DLD1 (cell line): Measurements from ENCODE around the gene APOO.
"Not testable (repeated sequence)": the region's sequence is repeated elsewhere in the genome, so short reads cannot be mapped to it uniquely, and the experiment has no call there.

Experiments used
- in situ Hi-C: cut with HindIII; loops from 2 replicates; pipeline ENCODE4 v1.10.0; 2017; ENCODE audit warnings: low sequenced_read_pairs

Gene APOO

DNA sequence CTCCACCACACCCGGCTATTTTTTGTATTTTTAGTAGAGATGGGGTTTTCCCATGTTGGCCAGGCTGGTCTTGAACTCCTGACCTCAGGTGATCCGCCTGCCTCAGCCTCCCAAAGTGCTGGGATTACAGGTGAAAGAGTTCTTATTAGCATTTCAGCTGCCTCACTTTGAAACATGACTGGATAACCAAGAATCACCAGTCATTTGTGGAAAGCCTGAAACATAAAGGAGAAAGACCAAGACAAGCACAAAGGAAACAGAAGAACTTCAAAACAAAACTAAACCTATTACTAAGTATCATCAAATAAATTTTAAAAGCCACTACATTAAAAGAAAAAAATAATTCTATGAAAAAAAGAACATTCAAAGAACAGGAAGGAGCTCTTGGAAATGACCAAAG, 45.8 kb downstream of the APOO start:
- in situ Hi-C loops, result not testable (repeated sequence)

- in situ Hi-C loops, result no loop called here
These were observed 46.4 kb downstream of the APOO start for GRCh38 chrX:23861215-23861896.

DNA sequence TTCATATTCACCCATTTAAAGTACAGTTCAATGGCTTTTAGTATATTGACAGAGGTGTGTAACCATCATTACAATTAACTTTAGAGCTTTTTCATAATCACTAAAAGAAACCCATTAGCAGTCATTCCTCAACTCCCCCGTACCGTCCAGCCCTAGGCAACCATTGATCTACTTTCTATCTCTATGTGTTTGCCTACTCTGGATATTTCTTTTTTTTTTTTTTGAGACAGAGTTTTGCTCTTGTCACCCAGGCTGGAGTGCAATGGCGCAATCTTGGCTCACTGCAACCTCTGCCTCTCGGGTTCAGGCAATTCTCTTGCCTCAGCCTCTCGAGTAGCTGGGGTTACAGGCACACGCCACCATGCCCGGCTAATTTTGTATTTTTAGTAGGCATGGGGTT, 48.5 kb downstream of the APOO start:
- in situ Hi-C loops, result not testable (repeated sequence)

DNA sequence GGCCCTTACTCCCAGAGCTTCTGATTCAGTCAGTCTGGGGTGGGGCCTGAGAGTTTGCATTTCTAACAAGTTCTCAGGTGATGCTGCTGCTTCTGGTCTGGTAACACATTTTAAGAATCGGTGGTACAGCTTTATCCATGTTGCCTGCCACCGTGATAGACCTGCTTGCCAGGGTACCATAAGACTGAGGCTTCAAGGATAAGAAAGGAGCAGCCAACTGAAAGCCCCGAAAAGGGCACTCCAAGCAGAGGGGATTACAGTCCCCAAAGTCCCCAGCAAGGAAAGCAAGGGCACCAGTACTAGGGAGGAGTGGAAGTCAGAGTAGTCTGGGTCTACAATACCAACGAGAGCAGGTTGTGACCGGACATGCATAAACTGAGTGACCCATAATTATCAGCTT, 49.8 kb downstream of the APOO start:
- in situ Hi-C loops, result no loop called here

DNA sequence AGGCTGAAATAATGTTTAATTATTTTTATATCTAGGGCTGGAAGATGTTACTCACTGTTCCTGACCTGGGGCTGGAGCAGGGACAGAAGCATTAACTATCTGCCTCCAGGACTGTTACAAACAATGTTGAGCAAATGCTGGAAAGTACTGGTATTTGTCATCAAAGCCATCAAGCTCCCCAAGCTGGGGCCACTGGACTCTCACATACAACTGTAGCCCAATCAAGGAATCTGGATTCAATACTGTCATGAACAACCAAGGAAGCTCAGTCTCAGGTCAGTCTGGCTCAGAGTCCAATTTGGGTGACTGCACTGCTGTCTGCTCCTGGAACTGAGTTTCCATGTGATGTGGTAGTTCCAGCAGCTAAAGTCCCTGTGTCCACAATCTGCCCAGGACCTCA, 50.4 kb downstream of the APOO start:
- in situ Hi-C loops, result no loop called here

DNA sequence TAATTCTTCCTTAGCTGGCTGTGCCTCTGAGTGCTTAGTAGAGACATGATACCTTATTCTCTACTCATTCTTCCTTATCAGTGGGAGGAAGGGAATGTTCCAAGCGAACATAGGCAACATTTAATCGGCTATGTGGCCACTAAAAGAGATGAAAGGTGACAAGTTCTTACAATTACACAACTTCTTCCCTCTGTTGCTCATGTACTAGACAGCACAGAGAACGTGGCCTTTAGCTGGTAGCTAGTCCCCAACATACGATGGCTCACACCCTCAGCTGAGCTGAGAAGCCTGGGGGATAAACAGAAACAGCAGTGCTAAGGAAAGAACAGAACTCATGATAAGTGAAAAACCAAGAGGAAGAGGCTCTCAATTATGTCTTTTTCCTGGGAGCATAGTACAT, 52.2 kb downstream of the APOO start:
- in situ Hi-C loops, result no loop called here

GRCh38 chrX:23854945-23855344, 52.8 kb downstream of the APOO start:
- in situ Hi-C loops, result no loop called here

DNA sequence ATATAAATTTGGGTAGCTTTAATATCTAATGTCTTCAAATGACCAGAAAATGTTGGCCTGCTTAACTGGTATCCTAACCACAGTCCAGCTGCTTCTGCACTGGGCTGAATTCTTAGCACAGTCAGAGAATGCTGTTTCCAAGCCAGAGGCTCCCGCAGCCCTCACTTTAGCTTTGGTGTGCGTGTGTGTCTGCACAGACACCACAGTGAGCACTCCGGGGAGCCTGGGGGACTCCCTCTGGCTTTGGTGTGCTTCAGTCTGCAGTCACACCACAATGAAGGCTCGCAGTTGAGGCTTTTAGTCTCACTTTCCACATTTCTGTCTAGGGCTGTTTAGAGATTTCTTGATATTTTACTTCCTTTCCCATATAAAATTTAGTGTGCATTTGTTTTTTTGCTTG, 53.6 kb downstream of the APOO start:
- in situ Hi-C loops, result no loop called here

GRCh38 chrX:23851544-23851943, 56.2 kb downstream of the APOO start:
- in situ Hi-C loops, result no loop called here

- in situ Hi-C loops, result no loop called here
These were observed 58.5 kb downstream of the APOO start for GRCh38 chrX:23849241-23849640.

GRCh38 chrX:23845351-23845817, 62.4 kb downstream of the APOO start:
- in situ Hi-C loops, result no loop called here

- in situ Hi-C loops, result no loop called here
These were observed 63.1 kb downstream of the APOO start for GRCh38 chrX:23844502-23845138.

DNA sequence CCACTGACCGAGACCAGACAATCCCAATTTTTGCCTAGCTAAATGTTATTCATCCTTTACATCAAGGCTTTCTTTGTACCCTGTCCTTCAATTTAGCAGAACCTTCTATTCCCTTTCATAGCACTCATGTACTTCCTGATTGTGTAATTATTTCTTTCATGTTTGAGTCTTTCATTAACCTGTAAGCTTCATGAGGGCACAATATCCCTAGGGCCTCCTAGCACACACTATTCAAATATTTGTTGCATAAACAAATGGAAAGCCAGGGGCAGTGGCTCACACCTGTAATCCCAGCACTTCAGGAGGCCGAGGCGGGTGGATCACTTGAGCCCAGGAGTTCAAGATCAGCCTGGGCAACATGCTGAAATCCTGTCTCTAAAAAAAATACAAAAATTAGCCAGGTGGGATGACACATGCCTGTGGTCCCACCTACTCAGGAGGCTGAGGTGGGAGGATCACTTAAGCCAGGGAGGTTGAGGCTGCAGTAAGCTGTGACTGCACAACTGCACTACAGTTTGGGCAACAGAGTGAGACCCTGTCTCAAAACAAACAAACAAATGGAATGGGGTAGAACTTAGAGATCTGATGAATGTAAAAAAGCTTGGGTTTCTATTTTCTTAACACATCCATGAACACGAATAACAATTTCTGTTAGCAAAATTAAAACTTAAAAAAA, 65.8 kb downstream of the APOO start:
- in situ Hi-C loops, result no loop called here

GRCh38 chrX:23840674-23841073, 67.1 kb downstream of the APOO start:
- in situ Hi-C loops, result no loop called here

- in situ Hi-C loops, result no loop called here
These were observed 68.8 kb downstream of the APOO start for GRCh38 chrX:23838953-23839352.

DNA sequence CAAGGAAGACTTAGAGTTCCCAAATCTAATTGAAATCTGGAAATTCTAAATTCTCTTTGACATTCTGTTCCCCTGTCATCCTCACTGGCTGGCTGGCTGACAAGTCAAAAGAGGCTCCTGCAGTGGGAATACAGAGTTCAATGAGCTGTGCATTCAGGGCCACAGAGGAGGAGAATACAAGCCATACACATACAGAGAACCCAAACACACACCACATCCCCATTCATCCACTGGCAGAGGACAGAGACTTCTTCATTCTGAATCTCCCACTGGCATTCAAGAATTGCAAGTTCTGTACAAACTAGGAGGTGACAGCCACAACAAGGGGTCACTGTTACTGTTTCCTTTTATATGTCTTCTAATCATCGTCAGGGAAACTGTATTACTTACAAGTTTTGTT, 75.0 kb downstream of the APOO start:
- in situ Hi-C loops, result no loop called here

- in situ Hi-C loops, result no loop called here
These were observed 78.9 kb downstream of the APOO start for GRCh38 chrX:23828881-23829280.

DNA sequence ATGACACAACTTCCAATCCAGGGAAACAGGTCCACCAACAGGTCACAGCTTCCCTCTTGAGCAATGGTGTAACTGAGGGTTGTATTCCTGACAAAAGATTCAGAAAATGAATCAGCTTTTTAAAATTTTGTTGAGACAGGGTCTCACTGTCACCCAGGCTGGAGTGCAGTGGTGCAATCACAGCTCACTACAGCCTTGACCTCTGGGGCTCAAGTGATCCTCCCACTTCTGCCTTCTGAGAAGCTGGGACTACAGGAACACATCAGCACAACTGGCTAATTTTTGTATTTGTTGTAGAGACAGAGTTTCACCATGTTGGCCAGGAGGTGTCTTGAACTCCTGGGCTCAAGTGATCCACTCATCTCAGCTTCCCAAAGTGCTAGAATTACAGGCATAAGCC, 81.1 kb downstream of the APOO start:
- in situ Hi-C loops, result no loop called here

DNA sequence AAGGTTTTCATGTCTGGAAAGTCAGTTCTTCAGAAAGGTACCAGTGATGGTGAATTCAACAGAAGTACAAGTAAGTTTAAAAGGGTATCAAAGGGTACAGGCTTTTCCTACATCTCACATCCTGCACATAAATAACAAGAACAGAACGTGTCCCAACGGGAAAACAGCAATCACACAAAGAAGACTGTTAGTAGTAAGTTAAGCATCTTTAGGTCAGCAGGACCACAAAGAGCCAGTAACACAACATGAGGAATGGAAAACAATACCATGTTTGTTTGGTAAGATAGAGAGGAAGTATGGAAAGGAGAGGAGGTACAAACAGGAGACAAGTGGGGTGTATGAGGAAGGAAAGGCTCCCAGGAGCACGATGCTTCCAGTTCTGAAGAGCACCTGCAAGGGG, 81.5 kb downstream of the APOO start:
- in situ Hi-C loops, result no loop called here

DNA sequence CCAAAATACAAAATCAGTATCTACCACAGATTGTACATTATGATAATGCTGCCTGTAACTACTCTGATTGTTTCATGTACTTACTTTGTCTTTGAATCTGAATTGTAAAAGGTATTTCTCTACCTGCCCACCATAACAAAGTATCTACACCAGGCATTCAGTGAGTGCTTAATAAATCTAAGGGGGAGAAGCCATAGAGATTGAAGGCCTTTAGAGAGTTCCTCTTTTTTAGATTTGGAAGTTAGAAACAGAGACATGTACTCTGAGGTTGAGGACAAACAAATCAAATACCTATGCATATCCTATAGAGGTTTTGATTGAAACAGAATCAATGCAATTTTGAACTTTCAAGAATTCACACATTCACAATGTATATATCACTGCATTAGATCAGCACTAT, 82.1 kb downstream of the APOO start:
- in situ Hi-C loops, result no loop called here

- in situ Hi-C loops, result no loop called here
These were observed 84.9 kb downstream of the APOO start for GRCh38 chrX:23822841-23823240.

GRCh38 chrX:23822397-23822796, 85.3 kb downstream of the APOO start:
- in situ Hi-C loops, result no loop called here
